Mesothelial cell of epicardium (in vitro differentiated cells): Measurements from ENCODE around the gene TULP4. TPM values are rescaled to one million over a fixed set of nuclear protein-coding genes. Genes with fewer than 3 reads are reported as not detected.

ENCODE experiments used
- DNase-seq, 2 experiments: peaks; one replicate each; pipeline ENCODE4 v3.0.0; 2021; ENCODE audit warnings: low spot score in 2 of 2; ENCODE audit not compliant: unreplicated experiment in 2 of 2
- H3K27ac Mint-ChIP-seq: 2 replicates; pipeline ENCODE4 v1.8.0; 2021; ENCODE audit warnings: mixed read lengths
- H3K27me3 Mint-ChIP-seq: 2 replicates; pipeline ENCODE4 v1.8.0; 2021; ENCODE audit warnings: low read depth, mixed read lengths
- H3K36me3 Mint-ChIP-seq: 2 replicates; pipeline ENCODE4 v1.8.0; 2021; ENCODE audit warnings: mixed read lengths
- H3K4me1 Mint-ChIP-seq: 2 replicates; pipeline ENCODE4 v1.8.0; 2021; ENCODE audit warnings: mixed read lengths
- H3K4me3 Mint-ChIP-seq: 2 replicates; pipeline ENCODE4 v1.8.0; 2021; ENCODE audit warnings: mild to moderate bottlenecking, moderate library complexity, mixed read lengths
- H3K9me3 Mint-ChIP-seq: 2 replicates; pipeline ENCODE4 v1.8.0; 2021; ENCODE audit warnings: mixed read lengths
- CTCF ChIP-seq: fragments of 200-600 bp; sonication (generic); IDR thresholded peaks from one replicate; pipeline ENCODE4 v1.5.0; 2021; ENCODE audit warnings: antibody characterized with exemption; ENCODE audit not compliant: unreplicated experiment
- total RNA-seq: library from RNA; stranded (reverse); gene quantifications from 3 replicates; pipeline ENCODE4 v1.2.1, GENCODE V29; 2021

The TULP4 gene
- total RNA-seq, 1 donor from 2014 or later = 135 TPM

GRCh38 chr6:158311626-158312025, 639 bp upstream of the TULP4 start:
- Mint-ChIP-seq H3K4me1 (peaks cover 3% of the 10 kb centered on the region), H3K9me3 (peaks cover 19% of the 10 kb centered on the region), H3K4me3 (no peak overlapping the region), H3K27me3 (no peaks in the 10 kb centered on the region), H3K36me3 (peaks cover 51% of the 10 kb centered on the region), H3K27ac (no peak overlapping the region)
- TF ChIP-seq CTCF = no peak
- DNase-seq = no peak

- H3K4me1 Mint-ChIP-seq = peaks cover 3% of the 10 kb centered on the region
- no peak overlapping the region for H3K4me3 Mint-ChIP-seq
- no peak for DNase-seq
- H3K27ac Mint-ChIP-seq = peak overlapping the region; percentile 21
- H3K9me3 Mint-ChIP-seq = peaks cover 16% of the 10 kb centered on the region
- peaks cover 55% of the 10 kb centered on the region for H3K36me3 Mint-ChIP-seq
- TF ChIP-seq CTCF = no peak
- H3K27me3 Mint-ChIP-seq = no peaks in the 10 kb centered on the region
Observed at GRCh38 chr6:158312672-158313397, 570 bp downstream of the TULP4 start.

- peaks cover 16% of the 10 kb centered on the region for H3K9me3 Mint-ChIP-seq
- H3K36me3 Mint-ChIP-seq = peaks cover 61% of the 10 kb centered on the region
- no peak for TF ChIP-seq CTCF
- H3K4me3 Mint-ChIP-seq = no peak overlapping the region
- H3K4me1 Mint-ChIP-seq = peaks cover 3% of the 10 kb centered on the region
- DNase-seq = no peak
- no peak overlapping the region for H3K27ac Mint-ChIP-seq
- H3K27me3 Mint-ChIP-seq = no peaks in the 10 kb centered on the region
Observed at GRCh38 chr6:158313989-158314388, 1.7 kb downstream of the TULP4 start.

GRCh38 chr6:158314737-158315136, 2.5 kb downstream of the TULP4 start:
- H3K4me1 Mint-ChIP-seq = peaks cover 3% of the 10 kb centered on the region
- H3K9me3 Mint-ChIP-seq = peaks cover 16% of the 10 kb centered on the region
- no peaks in the 10 kb centered on the region for H3K27me3 Mint-ChIP-seq
- DNase-seq = no peak
- H3K27ac Mint-ChIP-seq = no peak overlapping the region
- H3K4me3 Mint-ChIP-seq = no peak overlapping the region
- peaks cover 58% of the 10 kb centered on the region for H3K36me3 Mint-ChIP-seq
- no peak for TF ChIP-seq CTCF

GRCh38 chr6:158316022-158316421, 3.8 kb downstream of the TULP4 start:
- no peaks in the 10 kb centered on the region for H3K27me3 Mint-ChIP-seq
- no peak overlapping the region for H3K4me3 Mint-ChIP-seq
- no peak overlapping the region for H3K27ac Mint-ChIP-seq
- no peak for TF ChIP-seq CTCF
- peaks cover 16% of the 10 kb centered on the region for H3K9me3 Mint-ChIP-seq
- peaks cover 4% of the 10 kb centered on the region for H3K4me1 Mint-ChIP-seq
- DNase-seq = no peak
- peaks cover 56% of the 10 kb centered on the region for H3K36me3 Mint-ChIP-seq

- Mint-ChIP-seq H3K27ac (peak overlapping the region; percentile 79), H3K4me3 (no peak overlapping the region)
Observed at GRCh38 chr6:158321960-158322359, 9.7 kb downstream of the TULP4 start.

More at GRCh38 chr6:158321960-158322359, 9.7 kb downstream of the TULP4 start:
- Mint-ChIP-seq H3K4me1 (peaks cover 26% of the 10 kb centered on the region), H3K36me3 (peaks cover 29% of the 10 kb centered on the region), H3K27me3 (no peaks in the 10 kb centered on the region), H3K9me3 (peaks cover 8% of the 10 kb centered on the region)
- DNase-seq = no peak
- no peak for TF ChIP-seq CTCF
